HG02623 (cell line): Measurements from ENCODE around the gene PHF20.
A peak's percentile ranks its signal among the peaks of the same experiment; 100 is the strongest.
"Not testable (repeated sequence)": the region's sequence is repeated elsewhere in the genome, so short reads cannot be mapped to it uniquely, and the experiment has no call there.

Experiments
- ATAC-seq: cut with Tn5 transposase; IDR thresholded peaks from one replicate; pipeline ENCODE4 v1.9.1; 2021; ENCODE audit warnings: moderate library complexity; ENCODE audit not compliant: unreplicated experiment

Gene PHF20

DNA sequence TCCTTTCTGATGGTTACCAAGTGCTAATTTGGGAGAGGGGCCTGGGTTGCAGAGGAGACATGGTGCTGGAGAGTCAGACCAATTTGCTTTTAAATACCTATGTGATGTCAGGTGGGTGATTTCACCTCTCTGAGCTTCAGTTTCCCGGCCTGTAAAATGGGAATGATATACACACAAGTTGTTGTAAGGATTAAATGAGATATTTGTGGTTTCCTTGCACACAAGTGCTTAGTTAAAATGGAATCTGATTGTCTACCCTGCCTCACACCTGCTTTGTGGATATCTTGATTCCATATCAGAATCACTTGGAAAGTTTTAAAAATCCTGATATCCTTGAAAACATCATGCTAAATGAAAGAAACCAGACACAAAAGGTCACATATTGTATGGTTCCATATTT, 138.0 kb downstream of the PHF20 start:
- no peak for ATAC-seq

DNA sequence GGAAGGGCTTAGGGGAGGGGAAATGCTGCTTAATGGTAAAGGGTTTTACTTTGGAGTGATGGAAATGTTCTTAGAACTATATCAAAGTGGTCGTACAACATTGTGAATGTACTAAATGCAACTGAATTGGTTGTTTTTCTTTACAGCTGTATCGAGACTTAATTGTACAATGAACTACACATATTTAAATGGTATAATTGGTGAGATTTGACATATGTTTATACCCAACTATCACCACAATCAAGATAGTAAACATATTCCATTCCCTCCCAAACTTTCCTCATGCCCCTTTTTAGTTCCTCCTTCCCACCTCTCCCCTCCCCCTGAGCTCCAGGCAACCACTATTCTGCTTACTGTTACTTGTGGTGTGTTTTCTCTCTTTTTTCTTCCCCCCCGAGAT, 138.4 kb downstream of the PHF20 start:
- no peak for ATAC-seq

DNA sequence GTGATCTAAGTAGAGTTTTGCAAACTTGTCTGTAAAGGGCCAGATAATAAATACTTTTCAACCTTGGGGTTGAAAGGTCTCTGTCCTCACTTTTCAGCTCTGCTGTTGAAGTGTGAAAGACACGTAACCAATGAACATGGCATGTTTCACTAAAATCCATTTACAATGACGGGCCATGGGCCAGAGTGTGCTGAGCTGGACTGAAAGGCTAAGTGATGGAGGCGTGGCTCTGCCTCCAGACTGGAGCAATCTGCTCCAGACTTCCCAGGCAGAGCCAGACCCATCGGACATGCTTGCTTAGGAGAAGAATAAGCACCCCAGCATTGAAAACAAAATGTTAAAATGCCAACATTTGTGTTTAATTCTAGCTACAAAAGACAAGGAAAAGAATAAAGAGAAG, 141.1 kb downstream of the PHF20 start:
- ATAC-seq = no peak

DNA sequence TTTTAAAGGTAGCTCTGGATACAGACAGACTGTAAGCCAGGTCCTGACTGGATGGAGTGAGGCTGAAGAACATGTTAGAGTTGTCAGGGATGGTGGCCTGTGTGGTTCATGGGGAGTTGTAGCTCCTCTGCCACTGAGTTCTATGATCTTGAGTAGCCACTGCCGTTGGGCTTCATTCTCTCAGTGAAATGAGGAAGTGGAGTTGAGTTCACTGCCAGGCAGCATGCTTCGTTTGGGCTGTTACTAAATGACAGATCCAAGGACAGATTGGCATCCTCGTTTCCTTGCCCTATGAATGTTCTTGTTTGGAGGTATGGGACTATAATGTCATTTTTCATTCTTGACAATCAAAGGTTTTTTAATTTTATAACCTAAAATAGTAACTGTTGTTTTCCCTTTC, 145.3 kb downstream of the PHF20 start:
- ATAC-seq = no peak

DNA sequence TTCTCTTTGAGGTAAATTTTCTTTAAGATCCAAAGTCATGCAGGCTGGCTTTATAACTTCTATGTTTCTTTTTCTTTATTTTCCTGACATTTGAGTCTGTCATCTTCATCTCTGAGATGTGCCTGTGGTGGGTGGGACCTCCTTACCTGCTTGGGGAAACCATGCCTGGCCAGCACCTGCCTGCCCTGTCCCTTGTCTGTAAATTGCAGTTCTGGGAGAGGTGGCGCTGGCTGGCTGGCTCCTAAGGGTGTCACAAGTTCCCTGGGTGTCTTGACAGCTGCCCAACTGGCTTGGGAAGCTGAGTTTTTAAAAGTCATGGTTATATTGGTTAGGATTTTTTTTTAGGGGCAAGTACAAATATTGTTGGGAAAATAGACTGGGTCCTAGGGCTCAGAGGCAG, 146.2 kb downstream of the PHF20 start:
- ATAC-seq = no peak

DNA sequence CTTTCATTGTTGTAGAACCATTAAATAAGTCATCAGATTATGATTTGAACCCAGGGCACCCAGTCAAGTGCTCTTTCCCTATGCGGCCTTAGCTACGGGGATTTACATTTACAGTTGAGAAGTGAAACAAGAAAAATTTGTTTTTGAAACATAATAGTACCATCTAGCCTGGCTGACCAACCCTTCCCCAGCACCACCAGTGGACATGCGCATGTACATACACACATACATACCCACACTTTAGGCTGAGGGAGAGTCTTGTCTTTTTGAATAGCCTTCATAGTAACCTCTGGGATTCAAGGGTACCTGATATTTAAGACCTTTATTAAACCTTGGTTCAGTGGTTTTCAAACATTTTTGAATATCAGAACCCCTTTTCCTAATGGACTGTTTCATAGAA, 148.7 kb downstream of the PHF20 start:
- no peak for ATAC-seq

DNA sequence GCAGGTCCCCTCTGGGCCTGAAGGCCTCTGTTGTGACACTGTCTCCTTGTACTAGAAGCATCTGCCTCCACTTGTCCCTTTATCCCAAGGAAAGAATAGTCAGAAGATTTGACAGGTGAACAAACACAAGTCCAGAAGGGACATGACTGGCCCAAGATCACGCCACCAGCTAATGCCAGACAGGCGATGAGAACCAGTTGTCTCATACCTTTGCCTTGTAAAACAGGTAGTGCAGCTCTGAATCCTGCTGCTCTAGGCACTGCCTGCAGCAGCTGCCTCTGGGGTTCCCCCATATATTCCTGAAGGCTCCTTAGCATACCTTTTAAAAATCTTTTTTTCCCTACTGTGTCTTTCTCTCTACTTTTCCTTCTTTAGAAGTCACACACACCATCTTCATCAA, 157.5 kb downstream of the PHF20 start:
- ATAC-seq = no peak

DNA sequence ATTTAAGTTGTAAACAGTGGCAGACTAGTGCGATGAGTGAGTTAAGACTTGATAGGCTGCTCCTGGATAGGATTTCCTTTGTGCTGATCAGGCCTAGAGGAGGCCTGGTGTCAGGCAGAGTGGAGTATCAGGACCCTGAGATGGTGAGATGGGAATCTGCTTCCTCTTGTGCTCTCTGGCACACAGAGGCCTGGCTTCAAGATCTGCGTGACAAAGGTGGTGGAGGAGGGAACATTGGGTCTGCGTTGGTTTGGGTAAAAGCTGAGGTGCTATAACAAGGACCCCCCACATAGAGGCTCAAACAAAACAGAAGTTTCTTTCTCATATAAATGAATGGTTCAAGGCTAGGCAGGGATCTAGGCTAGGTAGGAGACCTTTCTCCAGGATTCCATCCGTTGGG, 162.2 kb downstream of the PHF20 start:
- no peak for ATAC-seq

DNA sequence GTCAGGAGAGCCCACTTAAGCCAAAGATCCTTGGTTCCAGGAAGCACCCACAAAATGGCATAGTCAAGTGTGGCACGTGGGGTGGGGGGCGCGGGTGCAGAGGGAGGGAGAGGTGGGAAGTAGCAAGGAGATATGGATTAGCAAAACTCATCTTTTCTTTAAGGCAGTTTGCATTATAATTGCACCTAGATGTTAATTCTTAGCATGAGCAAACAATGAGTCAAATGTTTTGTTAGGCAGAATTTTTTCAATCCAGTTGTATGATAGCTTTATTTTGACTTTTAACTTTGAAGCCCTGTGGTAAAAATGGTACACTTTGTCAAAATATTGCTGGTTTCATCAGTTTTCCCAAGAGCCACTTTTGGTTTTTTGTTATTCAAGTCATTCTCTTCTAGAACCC, 167.4 kb downstream of the PHF20 start:
- ATAC-seq = no peak

DNA sequence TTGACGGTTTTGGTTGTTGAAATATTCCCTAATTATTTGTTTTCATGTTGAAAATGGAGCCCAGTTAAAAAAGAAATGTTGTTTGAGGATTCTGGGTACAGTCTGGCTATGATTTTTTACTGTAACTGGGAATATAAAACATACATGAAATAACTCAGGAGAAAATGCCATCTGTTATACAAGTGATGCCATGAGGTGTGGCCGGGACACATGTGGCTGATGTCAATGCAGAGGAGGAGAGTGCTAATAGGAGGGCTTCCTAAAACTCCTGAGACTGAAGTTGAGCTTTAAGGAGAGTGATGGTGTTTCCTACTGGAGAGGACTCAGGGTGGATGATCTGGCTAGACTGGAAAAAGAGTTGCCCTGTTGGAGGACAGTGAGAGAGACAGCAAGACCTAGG, 169.8 kb downstream of the PHF20 start:
- ATAC-seq = no peak

DNA sequence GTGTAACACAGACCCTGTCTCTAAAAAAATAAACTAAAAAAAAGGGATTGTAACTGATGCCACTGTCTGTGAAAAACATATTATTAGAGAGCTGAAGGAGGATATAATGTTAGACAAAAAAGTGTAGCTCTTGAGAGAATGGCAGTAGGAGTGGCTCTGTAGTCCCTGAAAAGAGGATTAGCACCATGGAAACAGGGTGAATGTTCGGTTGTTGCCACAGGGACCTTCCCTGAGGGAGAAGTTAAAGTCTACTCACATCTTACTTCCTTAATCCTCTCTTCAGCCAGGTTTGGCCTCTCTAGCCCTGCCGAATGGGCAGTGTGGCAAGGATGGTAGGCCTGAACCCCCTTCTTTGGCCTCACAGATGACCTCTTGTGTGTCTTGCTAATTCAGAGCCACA, 170.4 kb downstream of the PHF20 start:
- no peak for ATAC-seq

DNA sequence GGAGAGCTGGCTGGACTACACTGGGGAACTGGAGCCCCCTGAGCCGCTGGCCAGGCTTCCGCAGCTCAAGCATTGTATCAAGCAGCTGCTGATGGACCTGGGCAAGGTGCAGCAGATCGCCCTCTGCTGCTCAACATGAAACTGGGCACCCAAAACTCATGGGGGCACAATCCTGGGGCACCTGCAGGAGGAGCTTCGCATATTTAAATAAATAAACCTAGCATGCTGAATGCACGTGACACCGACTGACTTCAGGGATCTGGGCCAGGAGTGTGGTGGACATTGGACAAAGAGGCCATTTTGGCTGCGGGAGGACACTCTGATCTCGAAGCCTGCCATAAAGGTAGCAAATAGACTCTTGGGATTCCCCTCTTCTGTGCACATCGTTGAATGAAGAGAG, 175.7 kb downstream of the PHF20 start:
- no peak for ATAC-seq

DNA sequence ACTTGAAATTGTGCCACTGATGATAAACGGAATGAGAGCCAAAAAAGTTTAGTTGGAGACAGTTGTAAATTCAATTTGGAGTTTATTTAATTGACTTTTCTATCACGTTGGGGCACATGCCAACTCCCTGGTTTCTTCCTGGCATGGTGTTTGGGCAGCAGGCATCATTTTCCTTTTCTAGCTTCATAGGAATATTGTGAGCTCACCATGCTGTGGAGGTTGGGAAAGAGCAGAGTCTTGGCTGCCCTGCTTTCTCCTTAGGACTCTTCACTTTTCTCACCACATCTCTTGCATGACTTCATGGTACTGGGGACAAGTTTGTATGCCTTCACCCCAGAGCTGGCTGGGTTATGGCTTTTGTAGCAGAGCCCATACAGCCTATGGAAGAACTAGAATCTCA, 176.1 kb downstream of the PHF20 start:
- ATAC-seq = no peak

DNA sequence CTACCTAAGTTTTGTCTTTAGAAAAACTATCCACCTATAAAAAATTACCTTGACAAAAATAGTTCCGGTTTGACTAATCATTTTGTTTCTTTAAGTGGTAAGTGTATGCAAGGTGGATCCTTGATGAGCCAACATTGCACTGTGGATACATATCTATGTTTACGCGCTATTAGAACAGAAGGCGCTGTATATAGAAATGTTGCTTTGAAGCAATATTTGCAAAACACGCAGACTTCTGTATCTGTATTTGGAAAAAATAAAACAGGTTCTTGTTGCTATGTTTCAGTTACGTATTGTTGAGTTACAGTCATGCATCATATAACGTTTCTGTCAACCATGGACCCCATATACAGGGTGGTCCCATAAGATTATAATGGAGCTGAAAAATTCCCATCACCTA, 178.3 kb downstream of the PHF20 start:
- no peak for ATAC-seq

DNA sequence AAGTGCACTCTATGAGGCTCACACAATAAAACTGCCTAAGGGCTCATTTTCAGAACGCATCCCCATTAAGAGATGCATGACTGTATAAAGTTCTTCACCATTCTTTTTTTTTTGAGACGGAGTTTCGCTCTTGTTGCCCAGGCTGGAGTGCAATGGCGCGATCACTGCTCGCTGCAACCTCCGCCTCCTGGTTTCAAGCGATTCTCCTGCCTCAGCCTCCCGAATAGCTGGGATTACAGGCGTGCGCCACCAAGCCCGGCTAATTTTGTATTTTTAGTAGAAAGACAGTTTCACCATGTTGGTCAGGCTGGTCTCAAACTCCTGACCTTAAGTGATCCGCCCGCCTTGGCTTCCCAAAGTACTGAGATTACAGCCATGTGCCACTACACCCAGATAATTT, 180.3 kb downstream of the PHF20 start:
- ATAC-seq = not testable (repeated sequence)

DNA sequence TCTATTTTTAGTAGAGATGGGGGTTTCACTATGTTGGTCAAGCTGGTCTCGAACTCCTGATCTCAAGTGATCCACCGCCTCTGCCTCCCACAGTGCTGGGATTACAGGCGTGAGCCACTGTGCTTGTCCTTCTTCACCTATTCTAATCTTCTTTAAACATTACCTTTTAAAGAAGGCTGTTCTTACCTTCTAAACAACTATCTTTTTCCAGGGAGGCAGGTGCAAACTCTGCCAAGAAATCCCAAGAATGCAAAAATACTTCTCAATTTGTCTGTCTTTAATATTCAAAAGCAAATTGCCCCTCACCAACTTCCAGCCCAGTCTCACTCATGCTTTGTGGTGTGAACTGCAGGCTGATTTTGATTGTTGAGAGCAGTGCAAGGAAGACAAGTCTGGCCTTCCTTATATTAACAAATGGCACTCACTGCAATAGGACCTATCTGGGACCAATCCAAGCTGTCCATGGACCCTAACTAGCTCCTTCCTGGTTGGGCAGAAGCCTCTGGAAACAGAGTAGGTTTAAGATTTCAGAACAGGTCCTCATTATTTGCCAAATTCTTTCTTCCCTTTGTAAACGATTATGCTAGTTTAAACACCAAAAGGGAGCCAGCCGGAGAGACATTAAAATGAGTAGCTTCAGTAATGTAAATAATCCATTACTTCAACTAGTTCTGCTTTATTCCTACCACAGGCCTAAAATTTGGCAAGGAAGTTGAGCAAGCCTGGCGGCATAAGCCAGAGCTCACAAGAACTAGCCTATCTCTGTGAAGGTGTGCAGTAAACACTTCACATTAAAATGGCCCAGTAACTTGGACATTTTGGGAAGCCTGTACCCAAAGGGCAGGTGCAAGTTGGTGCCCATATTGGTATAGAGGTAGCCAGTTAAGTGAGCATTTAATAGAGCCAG, 180.9 kb downstream of the PHF20 start:
- ATAC-seq = no peak

DNA sequence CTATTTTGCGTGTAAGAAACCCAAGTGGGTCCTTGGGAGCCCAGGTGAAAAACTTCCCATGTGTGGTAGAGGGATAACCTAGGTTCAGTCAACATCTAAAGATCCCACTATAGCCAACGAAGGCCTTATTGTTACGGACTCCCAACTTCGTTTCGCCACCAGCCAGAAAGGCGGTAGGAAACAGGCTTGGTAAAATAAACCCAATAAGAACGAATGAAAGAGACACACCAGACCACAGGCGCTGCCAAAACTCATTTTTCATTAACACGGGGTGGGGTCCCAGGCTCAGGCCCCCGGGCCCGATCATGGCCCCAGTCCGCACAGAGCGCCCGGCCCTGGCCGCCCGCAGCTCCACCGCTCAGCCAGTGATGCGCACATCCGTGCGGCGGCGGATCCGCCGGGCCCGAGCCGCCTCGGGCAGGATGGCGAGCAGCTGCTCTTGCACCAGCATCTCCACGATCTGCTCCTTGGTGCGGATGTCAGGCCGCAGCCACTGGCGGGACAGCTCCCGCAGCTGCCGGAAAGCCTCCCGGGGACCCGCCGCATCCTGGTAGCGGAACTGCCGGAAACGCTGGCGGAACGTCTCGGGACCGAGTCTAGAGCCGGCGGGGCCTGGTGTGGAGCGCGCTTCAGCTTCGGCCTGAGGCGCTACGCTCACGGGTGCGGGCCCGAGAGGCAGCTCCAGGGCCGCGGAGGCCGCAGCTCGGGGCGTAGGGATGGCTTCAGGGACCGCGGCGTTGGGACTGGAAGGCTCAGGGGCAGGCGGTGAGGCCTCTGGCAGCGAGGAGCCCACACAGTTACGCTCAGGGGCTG, 181.8 kb downstream of the PHF20 start:
- ATAC-seq = peak; percentile 13

DNA sequence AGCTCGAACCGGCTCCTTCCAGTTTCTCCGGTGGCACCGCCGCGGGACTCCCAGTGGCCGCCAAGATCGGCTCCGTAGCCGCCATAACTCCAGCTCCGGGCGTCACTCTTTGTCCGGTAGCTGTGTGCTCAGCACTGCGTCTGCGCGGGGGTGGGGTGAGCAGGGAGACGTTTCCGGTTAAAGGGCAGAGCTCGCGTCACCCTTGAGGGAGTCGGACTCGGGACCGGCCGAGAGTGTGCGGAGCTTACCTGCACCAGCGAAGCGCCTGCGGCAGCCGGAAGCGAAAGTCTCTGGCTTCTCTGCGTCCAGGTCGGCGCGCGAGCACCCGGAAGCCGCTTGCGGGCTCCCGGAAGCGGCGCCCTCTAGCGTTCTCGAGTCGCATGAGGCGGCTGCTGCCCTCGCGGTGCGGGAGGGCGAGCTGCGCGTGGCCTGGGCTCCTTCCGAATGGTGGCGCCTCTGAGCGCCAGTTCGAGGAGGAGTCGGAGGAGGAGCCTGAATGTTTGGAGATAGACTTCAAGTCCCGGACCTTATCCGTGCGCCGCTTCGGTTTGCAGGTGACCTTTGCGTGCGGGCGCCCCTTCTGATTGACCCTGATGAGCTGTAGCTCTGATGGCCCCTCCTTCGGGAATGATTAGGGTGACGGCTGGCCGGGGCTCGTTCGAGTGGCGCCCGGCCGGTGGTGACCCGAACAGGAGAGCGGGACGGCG, 182.5 kb downstream of the PHF20 start, which contains the start of gene SCAND1:
Gene SCAND1, minus strand, starts transcription at position 303 of the 707 bp plus-strand sequence. Its CDS starts 218 bp downstream, at position 85.
- peak; percentile 80 for ATAC-seq

DNA sequence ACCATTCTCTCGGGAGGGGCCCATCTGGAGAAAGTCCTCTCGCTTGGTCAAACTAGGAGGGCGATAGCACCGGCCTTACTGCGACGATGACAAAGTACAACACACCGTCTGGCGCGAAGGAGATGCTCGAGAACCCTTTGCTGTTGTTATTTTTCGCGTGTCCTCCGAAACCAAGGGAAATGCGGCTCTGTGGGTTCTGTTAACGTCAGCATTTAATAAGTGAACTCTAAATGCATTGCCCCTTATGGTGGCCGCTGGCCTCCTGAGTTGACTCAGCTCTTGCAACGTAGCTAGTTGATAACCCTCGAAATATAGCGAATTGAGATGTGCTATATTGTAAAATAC, 183.1 kb downstream of the PHF20 start:
- ATAC-seq = no peak

DNA sequence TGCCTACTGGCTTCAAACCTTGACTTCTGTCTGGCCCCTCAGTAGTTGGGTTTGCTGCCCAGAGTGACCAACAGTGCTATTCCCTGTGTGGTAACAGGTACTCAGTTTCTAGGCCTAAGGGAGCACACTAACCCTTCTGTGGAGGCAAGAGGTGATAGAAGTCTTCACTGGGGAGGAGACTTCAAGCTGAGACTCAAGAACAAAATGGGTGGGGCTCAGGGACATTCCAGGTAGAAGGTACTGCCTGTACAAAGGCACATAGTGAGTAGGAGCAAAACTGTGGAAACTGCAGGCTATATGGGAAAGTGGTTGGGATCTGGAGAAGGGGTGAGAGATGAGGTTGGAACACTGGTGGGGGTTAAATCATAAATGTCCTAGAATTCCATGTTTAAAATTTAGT, 184.8 kb downstream of the PHF20 start:
- no peak for ATAC-seq

DNA sequence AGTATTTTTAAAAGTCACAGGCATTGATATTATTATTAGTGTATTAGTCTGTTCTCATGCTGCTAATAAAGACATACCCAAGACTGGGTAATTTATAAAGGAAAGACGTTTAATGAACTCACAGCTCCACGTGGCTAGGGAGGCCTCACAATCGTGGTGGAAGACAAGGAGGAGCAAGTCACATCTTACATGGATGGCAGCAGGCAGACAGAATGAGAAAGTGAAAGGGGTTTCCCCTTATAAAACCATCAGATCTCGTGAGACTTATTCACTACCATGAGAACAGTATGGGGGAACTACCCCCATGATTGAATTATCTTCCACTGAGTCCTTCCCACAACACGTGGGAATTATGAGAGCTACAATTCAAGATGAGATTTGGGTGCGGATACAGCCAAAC, 187.5 kb downstream of the PHF20 start:
- not testable (repeated sequence) for ATAC-seq

DNA sequence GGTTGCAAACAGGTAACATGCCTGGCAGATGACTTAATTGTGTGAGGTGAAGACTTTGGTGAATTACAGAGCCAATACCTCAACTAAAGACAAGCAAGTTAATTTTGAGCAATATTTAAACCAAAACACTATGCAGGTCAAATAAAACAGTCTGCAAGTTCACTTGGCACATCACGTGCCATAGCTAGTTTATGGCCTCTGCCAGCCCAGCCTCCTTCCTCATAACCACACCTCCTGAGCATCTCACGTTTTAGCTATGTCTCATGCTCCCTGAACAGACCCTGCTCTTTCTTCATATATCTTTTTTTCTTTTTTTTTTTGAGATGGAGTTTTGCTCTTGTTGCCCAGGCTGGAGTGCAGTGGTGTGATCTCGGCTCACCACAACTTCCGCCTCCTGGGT, 192.1 kb downstream of the PHF20 start:
- ATAC-seq = no peak
